C4-2B (cell line): ENCODE measurements around the gene TTC16.

Source experiments
- H3K27ac ChIP-seq: fragments of 450-650 bp; 2 replicates; pipeline ENCODE4 v1.5.1; 2017
- CTCF ChIP-seq: fragments of 450-650 bp; conservative IDR thresholded peaks from 2 replicates; pipeline ENCODE4 v1.5.1; 2017; ENCODE audit warnings: mild to moderate bottlenecking
- ZFX ChIP-seq: fragments of 450-650 bp; IDR thresholded peaks from 2 replicates; pipeline ENCODE4 v1.6.1; 2017

TTC16 gene

GRCh38 chr9:127698985-127699670, 16.8 kb upstream of the TTC16 start:
- TF ChIP-seq CTCF = no peak
- TF ChIP-seq ZFX = no peak
- no peak overlapping the region for H3K27ac ChIP-seq

GRCh38 chr9:127700140-127700539, 15.7 kb upstream of the TTC16 start:
- H3K27ac ChIP-seq = no peak overlapping the region
- TF ChIP-seq CTCF (no peak), ZFX (no peak)

GRCh38 chr9:127700594-127701255, 15.2 kb upstream of the TTC16 start:
- no peak overlapping the region for H3K27ac ChIP-seq
- TF ChIP-seq CTCF (no peak), ZFX (no peak)

- H3K27ac ChIP-seq = no peak overlapping the region
- no peak for TF ChIP-seq CTCF
- TF ChIP-seq ZFX = no peak
Observed at GRCh38 chr9:127703289-127703946, 12.5 kb upstream of the TTC16 start.

GRCh38 chr9:127705577-127706379, 10.1 kb upstream of the TTC16 start:
- H3K27ac ChIP-seq = no peak overlapping the region
- TF ChIP-seq ZFX (no peak), CTCF (no peak)

- TF ChIP-seq CTCF = no peak
- TF ChIP-seq ZFX = no peak
Observed at GRCh38 chr9:127706836-127707241, 9.0 kb upstream of the TTC16 start, which contains the start of gene CFAP157. TSS of gene CFAP157 (plus strand) at chr9:127706988. CDS start at chr9:127707032, 44 bp downstream.

GRCh38 chr9:127707766-127708165, 8.1 kb upstream of the TTC16 start:
- H3K27ac ChIP-seq = no peak overlapping the region
- TF ChIP-seq CTCF (no peak), ZFX (no peak)

More at GRCh38 chr9:127706836-127707241, 9.0 kb upstream of the TTC16 start, which contains the start of gene CFAP157:
- no peak within 1 kb of the TSS for H3K27ac ChIP-seq
